H9 (cell line): Measurements from ENCODE around the gene B3GNT7. TPM values are rescaled to one million over a fixed set of nuclear protein-coding genes. Genes with fewer than 3 reads are reported as not detected.

Source experiments
- DNase-seq: peaks from one replicate; pipeline ENCODE4 v3.0.0-alpha.2; 2017
- H2AFZ ChIP-seq: one replicate; pipeline ENCODE4 v1.6.1; 2013; ENCODE audit warnings: mild to moderate bottlenecking, low read length, control low read depth, moderate library complexity
- H2AK5ac ChIP-seq: 2 replicates; pipeline ENCODE4 v1.6.1; 2013; ENCODE audit warnings: low read length, control low read depth, mixed read lengths; ENCODE audit not compliant: insufficient read length
- H2BK120ac ChIP-seq: one replicate; pipeline ENCODE4 v1.6.1; 2013; ENCODE audit warnings: low read depth, mild to moderate bottlenecking, low read length, control low read depth, inconsistent platforms; ENCODE audit not compliant: poor library complexity, severe bottlenecking
- H2BK12ac ChIP-seq: 2 replicates; pipeline ENCODE4 v1.6.1; 2013; ENCODE audit warnings: low read length, control low read depth, mixed read lengths, low read depth; ENCODE audit not compliant: insufficient read length
- H2BK15ac ChIP-seq: 2 replicates; pipeline ENCODE4 v1.6.1; 2013; ENCODE audit warnings: low read depth, low read length, control low read depth
- H2BK20ac ChIP-seq: one replicate; pipeline ENCODE4 v1.6.1; 2013; ENCODE audit warnings: low read depth, mild to moderate bottlenecking, low read length, control low read depth, inconsistent platforms; ENCODE audit not compliant: poor library complexity, severe bottlenecking
- H2BK5ac ChIP-seq: 2 replicates; pipeline ENCODE4 v1.6.1; 2013; ENCODE audit warnings: low read length, control low read depth, mixed read lengths; ENCODE audit not compliant: insufficient read length
- H3K14ac ChIP-seq: 2 replicates; pipeline ENCODE4 v1.6.1; 2013; ENCODE audit warnings: low read length, control low read depth; ENCODE audit not compliant: insufficient read depth
- H3K18ac ChIP-seq: 2 replicates; pipeline ENCODE4 v1.6.1; 2013; ENCODE audit warnings: low read depth, mild to moderate bottlenecking, mixed read lengths, low read length, control low read depth; ENCODE audit not compliant: insufficient read length
- H3K23ac ChIP-seq: 2 replicates; pipeline ENCODE4 v1.6.1; 2013; ENCODE audit warnings: low read length, control low read depth, mixed read lengths, low read depth; ENCODE audit not compliant: insufficient read length
- H3K23me2 ChIP-seq: 2 replicates; pipeline ENCODE4 v1.6.1; 2013; ENCODE audit warnings: low read depth, mild to moderate bottlenecking, mixed read lengths, low read length, control low read depth; ENCODE audit not compliant: insufficient read length, poor library complexity, severe bottlenecking
- H3K27ac ChIP-seq: 2 replicates; pipeline ENCODE4 v1.5.1; 2013; ENCODE audit warnings: low read length, control low read depth, mixed read lengths, low read depth; ENCODE audit not compliant: insufficient read length
- H3K27me3 ChIP-seq: 2 replicates; pipeline ENCODE4 v1.6.1; 2013; ENCODE audit warnings: low read length, control low read depth, inconsistent platforms; ENCODE audit not compliant: insufficient read depth
- H3K4ac ChIP-seq: 2 replicates; pipeline ENCODE4 v1.6.1; 2013; ENCODE audit warnings: low read depth, mild to moderate bottlenecking, control low read depth, inconsistent platforms, low read length, moderate library complexity
- H3K4me1 ChIP-seq: 2 replicates; pipeline ENCODE4 v1.6.1; 2013; ENCODE audit warnings: low read length, control low read depth, inconsistent platforms; ENCODE audit not compliant: insufficient read depth
- H3K4me2 ChIP-seq: 2 replicates; pipeline ENCODE4 v1.6.1; 2013; ENCODE audit warnings: low read length, control low read depth, mixed read lengths; ENCODE audit not compliant: insufficient read length, insufficient read depth
- H3K56ac ChIP-seq: 2 replicates; pipeline ENCODE4 v1.6.1; 2013; ENCODE audit warnings: low read depth, mild to moderate bottlenecking, mixed read lengths, low read length, control low read depth; ENCODE audit not compliant: insufficient read length
- H3K79me1 ChIP-seq: 2 replicates; pipeline ENCODE4 v1.6.1; 2013; ENCODE audit warnings: low read depth, mild to moderate bottlenecking, moderate library complexity, low read length, control low read depth, inconsistent platforms; ENCODE audit not compliant: insufficient read depth, poor library complexity, severe bottlenecking
- H3K79me2 ChIP-seq: 2 replicates; pipeline ENCODE4 v1.6.1; 2013; ENCODE audit warnings: low read length, control low read depth, inconsistent platforms; ENCODE audit not compliant: insufficient read depth
- H3K9ac ChIP-seq: 2 replicates; pipeline ENCODE4 v1.6.1; 2013; ENCODE audit warnings: low read length, control low read depth, mixed read lengths; ENCODE audit not compliant: insufficient read length; ENCODE audit errors: extremely low read depth
- H3K9me3 ChIP-seq: one replicate; pipeline ENCODE4 v1.6.1; 2013; ENCODE audit warnings: low read depth, low read length, inconsistent platforms; ENCODE audit not compliant: control insufficient read depth
- H3T11ph ChIP-seq: one replicate; pipeline ENCODE4 v1.6.1; 2013; ENCODE audit warnings: mild to moderate bottlenecking, low read length, control low read depth, inconsistent platforms
- H4K20me1 ChIP-seq: one replicate; pipeline ENCODE4 v1.6.1; 2013; ENCODE audit not compliant: control insufficient read depth, insufficient read length, insufficient read depth
- H4K5ac ChIP-seq: 2 replicates; pipeline ENCODE4 v1.6.1; 2013; ENCODE audit warnings: low read depth, mild to moderate bottlenecking, mixed read lengths, low read length, control low read depth; ENCODE audit not compliant: insufficient read length
- H4K8ac ChIP-seq: replicated peaks from 2 replicates; pipeline ENCODE4 v1.6.1; 2013; ENCODE audit warnings: low read length, control low read depth, mixed read lengths, low read depth; ENCODE audit not compliant: insufficient read length
- H4K91ac ChIP-seq: 2 replicates; pipeline ENCODE4 v1.6.1; 2013; ENCODE audit warnings: low read depth, mild to moderate bottlenecking, moderate library complexity, mixed read lengths, low read length, control low read depth; ENCODE audit not compliant: insufficient read length
- H3K27ac Mint-ChIP-seq, 3 experiments: 2 replicates in 2 of 3; 3 replicates in 1 of 3; pipeline ENCODE4 v1.8.0; 2020 to 2021; ENCODE audit warnings: mixed read lengths in 3 of 3, mild to moderate bottlenecking in 1 of 3, moderate library complexity in 1 of 3
- H3K27me3 Mint-ChIP-seq: 2 replicates; pipeline ENCODE4 v1.8.0; 2021; ENCODE audit warnings: low read depth, mild to moderate bottlenecking, moderate library complexity, mixed read lengths
- H3K36me3 Mint-ChIP-seq, 3 experiments: 2 replicates in 2 of 3; 3 replicates in 1 of 3; pipeline ENCODE4 v1.8.0; 2020 to 2021; ENCODE audit warnings: low read depth in 3 of 3, mixed read lengths in 3 of 3; ENCODE audit not compliant: insufficient read depth in 1 of 3
- H3K4me1 Mint-ChIP-seq, 2 experiments: 2 replicates each; pipeline ENCODE4 v1.8.0; 2020; ENCODE audit warnings: mixed read lengths in 2 of 2
- H3K4me3 Mint-ChIP-seq, 2 experiments: 2 replicates in 1 of 2; 3 replicates in 1 of 2; pipeline ENCODE4 v1.8.0; 2020 to 2021; ENCODE audit warnings: mild to moderate bottlenecking in 2 of 2, mixed read lengths in 2 of 2, moderate library complexity in 1 of 2
- H3K9me3 Mint-ChIP-seq, 2 experiments: 2 replicates in 1 of 2; 3 replicates in 1 of 2; pipeline ENCODE4 v1.8.0; 2020; ENCODE audit warnings: mild to moderate bottlenecking in 2 of 2, mixed read lengths in 2 of 2, moderate library complexity in 1 of 2
- CTCF ChIP-seq: fragments of 200-600 bp; sonication (generic); conservative IDR thresholded peaks from 3 replicates; pipeline ENCODE4 v1.8.0; 2021; ENCODE audit warnings: antibody characterized with exemption, mild to moderate bottlenecking
- WGBS: extraction: QIAGEN DNeasy Blood & Tissue Kit; methylation state at CpG from one replicate; pipeline ENCODE4 v1.1.7; 2013; ENCODE audit warnings: missing lambda C conversion rate, low lambda C conversion rate, mixed read lengths; ENCODE audit not compliant: insufficient read length; ENCODE audit errors: extremely low coverage; 5-methylcytosine and 5-hydroxymethylcytosine counted together
- total RNA-seq: library from RNA; stranded (reverse); gene quantifications from 2 replicates; pipeline ENCODE4 v1.2.1, GENCODE V29; 2021

B3GNT7 gene
- total RNA-seq, 1 experiment from 2014 or later: 42.2 TPM

GRCh38 chr2:231362555-231363184 lies 32.8 kb upstream of the B3GNT7 start:
- Mint-ChIP-seq H3K4me3 (no peak overlapping the region), H3K27ac (peak overlapping the region; percentile 79 to 92 (median 85); a peak in 6 of 7 replicates), H3K36me3 (peaks cover 5 to 9% (median 5%) of the 10 kb centered on the region in 3 experiments; a peak in 5 of 7 replicates), H3K4me1 (peaks cover 36 to 45% of the 10 kb centered on the region in 2 experiments), H3K9me3 (no peaks in the 10 kb centered on the region), H3K27me3 (no peaks in the 10 kb centered on the region; the same call in 1 of the 2 replicates)
- Histone ChIP-seq H4K5ac (no peak overlapping the region), H2BK5ac (no peak overlapping the region), H3T11ph (no peak overlapping the region), H3K4ac (no peak overlapping the region), H3K79me2 (no peaks in the 10 kb centered on the region), H2BK120ac (no peak overlapping the region), H3K23ac (no peak overlapping the region), H3K9me3 (no peaks in the 10 kb centered on the region), H4K20me1 (no peaks in the 10 kb centered on the region), H3K27ac (no peak overlapping the region), H3K79me1 (no peaks in the 10 kb centered on the region), H3K27me3 (no peaks in the 10 kb centered on the region), H3K23me2 (no peaks in the 10 kb centered on the region), H2AFZ (no peak overlapping the region), H2BK20ac (no peak overlapping the region), H3K18ac (no peak overlapping the region), H2BK12ac (no peak overlapping the region), H2AK5ac (no peak overlapping the region), H3K4me1 (no peaks in the 10 kb centered on the region), H4K91ac (no peak overlapping the region), H3K14ac (no peak overlapping the region; the same call in 1 of the 2 replicates), H2BK15ac (no peak overlapping the region), H3K4me2 (no peak overlapping the region), H3K9ac (no peak overlapping the region), H4K8ac (no peak overlapping the region), H3K56ac (no peak overlapping the region)
- no CpG with 5 or more reads among the region's 9 CpGs for WGBS
- DNase-seq: no peak
- no peak for TF ChIP-seq CTCF
